HG03442 (cell line): Measurements from ENCODE around the gene SHOX.
"Not testable (repeated sequence)": the region's sequence is repeated elsewhere in the genome, so short reads cannot be mapped to it uniquely, and the experiment has no call there.

Experiments used
- ATAC-seq: cut with Tn5 transposase; IDR thresholded peaks from one replicate; pipeline ENCODE4 v1.9.1; 2021; ENCODE audit warnings: mild to moderate bottlenecking, moderate library complexity; ENCODE audit not compliant: unreplicated experiment

The SHOX gene

GRCh38 chrX:621705-622503, 8.7 kb upstream of the SHOX start:
- no peak for ATAC-seq

- ATAC-seq: not testable (repeated sequence)
Observed at GRCh38 chrX:622802-623201, 7.8 kb upstream of the SHOX start.

GRCh38 chrX:623268-623598, 7.4 kb upstream of the SHOX start:
- ATAC-seq: no peak

GRCh38 chrX:623599-624315, 6.8 kb upstream of the SHOX start:
- no peak for ATAC-seq

DNA sequence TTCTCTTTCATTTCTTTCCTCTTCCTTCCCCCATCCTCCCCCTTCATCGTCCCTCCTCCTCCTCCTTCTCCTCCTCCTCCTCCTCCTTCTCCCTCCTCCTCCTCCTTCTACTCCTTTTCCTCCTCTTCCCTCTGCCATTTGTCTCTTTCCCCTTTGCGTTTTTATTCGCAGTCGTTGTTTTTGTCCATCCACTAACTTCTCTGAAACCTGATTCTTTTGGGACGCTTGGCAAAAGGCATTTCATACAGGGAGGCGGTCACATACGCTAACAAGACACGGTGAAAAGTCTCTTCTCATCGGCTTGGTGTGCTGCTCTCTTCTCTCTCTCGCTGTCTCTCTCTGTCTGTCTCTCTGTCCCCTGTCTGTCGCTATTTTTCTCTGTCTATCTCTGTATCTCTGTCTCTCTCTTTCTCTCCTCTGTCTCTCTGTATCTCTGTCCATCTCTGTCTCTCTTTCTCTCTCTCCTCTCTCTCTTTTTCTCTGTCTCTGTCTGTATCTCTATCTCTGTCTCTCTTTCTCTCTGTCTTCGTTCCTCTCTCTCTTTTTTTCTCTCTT, 5.4 kb upstream of the SHOX start:
- no peak for ATAC-seq

DNA sequence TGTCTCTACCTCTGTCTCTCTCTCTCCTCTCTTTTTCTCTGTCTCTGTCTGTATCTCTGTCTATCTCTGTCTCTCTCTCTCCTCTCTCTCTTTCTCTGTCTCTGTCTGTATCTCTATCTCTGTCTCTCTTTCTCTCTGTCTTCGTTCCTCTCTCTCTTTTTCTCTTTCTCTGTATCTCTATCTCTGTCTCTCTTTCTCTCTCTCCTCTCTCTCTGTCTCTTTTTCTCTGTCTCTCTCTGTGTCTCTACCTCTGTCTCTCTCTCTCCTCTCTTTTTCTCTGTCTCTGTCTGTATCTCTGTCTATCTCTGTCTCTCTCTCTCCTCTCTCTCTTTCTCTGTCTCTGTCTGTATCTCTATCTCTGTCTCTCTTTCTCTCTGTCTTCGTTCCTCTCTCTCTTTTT, 4.5 kb upstream of the SHOX start:
- not testable (repeated sequence) for ATAC-seq

GRCh38 chrX:626745-627509, 3.7 kb upstream of the SHOX start:
- ATAC-seq: no peak

- no peak for ATAC-seq
Observed at GRCh38 chrX:627510-627981, 3.0 kb upstream of the SHOX start.

DNA sequence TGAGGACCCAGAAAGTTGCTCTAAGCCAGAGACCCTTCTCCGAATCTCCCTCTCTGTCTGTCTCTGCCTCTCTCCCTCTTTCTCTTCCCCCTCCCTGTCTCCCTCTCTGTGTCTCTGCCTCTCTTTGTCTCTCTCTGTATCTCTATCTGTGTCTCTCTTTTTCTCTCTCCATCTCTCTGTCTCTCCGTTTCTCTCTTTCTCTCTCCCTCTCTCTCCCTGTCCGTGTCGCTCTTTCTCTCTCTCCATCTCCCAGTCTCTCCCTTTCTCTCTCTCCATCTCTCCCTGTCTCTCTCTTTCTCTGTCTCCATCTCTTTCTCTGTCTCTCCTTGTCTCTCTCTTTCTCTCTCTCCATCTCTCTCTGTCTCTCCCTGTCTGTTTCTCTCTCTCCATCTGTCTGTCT, 2.6 kb upstream of the SHOX start:
- no peak for ATAC-seq

DNA sequence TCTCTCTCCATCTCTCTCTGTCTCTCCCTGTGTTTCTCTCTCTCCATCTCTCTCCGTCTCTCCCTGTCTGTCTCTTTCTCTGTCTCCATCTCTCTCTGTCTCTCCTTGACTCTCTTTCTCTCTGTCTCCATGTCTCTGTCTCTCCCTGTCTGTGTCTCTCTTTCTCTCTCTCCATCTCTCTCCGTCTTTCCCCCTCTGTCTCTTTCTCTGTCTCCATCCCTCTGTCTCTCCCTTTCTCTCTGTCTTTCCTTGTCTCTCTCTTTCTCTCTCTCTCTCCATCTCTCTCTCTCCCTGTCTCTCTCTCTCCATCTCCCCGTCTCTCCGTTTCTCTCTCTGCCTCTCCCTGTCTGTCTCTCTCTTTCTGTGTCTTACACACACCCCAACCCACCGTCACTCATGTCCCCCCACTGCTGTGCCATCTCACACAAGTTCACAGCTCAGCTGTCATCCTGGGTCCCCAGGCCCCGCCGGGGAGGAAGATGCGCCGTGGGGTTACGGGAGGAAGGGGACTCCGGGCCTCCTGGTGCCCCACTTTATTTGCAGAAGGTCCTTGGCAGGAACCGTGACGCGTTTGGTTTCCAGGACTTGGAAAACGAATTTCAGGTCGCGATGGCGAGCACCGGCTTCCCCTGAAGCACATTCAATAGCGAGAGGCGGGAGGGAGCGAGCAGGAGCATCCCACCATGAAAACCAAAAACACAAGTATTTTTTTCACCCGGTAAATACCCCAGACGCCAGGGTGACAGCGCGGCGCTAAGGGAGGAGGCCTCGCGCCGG, 1.2 kb upstream of the SHOX start:
- ATAC-seq: no peak

- ATAC-seq: no peak
Observed at GRCh38 chrX:630007-630611, 482 bp upstream of the SHOX start.

DNA sequence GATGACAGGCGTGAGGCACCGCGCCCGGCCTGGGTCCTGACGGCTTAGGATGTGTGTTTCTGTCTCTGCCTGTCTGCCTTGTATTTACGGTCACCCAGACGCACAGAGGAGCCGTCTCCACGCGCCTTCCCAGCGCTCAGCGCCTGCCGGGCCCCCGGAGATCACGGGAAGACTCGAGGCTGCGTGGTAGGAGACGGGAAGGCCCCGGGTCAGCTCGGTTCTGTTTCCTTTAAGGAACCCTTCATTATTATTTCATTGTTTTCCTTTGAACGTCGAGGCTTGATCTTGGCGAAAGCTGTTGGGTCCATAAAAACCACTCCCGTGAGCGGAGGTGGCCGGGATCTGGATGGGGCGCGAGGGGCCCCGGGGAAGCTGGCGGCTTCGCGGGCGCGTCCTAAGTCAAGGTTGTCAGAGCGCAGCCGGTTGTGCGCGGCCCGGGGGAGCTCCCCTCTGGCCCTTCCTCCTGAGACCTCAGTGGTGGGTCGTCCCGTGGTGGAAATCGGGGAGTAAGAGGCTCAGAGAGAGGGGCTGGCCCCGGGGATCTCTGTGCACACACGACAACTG, 1.3 kb downstream of the SHOX start:
- ATAC-seq: no peak

DNA sequence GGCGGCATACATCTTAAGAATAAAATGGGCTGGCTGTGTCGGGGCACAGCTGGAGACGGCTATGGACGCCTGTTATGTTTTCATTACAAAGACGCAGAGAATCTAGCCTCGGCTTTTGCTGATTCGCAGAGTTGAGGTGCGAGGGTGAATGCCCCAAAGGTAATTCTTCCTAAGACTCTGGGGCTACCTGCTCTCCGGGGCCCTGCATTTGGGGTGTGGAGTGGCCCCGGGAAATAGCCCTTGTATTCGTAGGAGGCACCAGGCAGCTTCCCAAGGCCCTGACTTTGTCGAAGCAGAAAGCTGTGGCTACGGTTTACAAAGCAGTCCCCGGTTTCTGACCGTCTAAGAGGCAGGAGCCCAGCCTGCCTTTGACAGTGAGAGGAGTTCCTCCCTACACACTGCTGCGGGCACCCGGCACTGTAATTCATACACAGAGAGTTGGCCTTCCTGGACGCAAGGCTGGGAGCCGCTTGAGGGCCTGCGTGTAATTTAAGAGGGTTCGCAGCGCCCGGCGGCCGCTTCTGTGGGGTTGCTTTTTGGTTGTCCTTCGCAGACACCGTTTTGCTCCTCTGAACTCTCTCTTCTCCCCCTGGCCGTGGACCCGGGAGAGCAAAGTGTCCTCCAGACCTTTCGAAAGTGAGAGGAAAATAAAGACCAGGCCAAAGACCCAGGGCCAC, 1.9 kb downstream of the SHOX start:
- ATAC-seq: no peak

DNA sequence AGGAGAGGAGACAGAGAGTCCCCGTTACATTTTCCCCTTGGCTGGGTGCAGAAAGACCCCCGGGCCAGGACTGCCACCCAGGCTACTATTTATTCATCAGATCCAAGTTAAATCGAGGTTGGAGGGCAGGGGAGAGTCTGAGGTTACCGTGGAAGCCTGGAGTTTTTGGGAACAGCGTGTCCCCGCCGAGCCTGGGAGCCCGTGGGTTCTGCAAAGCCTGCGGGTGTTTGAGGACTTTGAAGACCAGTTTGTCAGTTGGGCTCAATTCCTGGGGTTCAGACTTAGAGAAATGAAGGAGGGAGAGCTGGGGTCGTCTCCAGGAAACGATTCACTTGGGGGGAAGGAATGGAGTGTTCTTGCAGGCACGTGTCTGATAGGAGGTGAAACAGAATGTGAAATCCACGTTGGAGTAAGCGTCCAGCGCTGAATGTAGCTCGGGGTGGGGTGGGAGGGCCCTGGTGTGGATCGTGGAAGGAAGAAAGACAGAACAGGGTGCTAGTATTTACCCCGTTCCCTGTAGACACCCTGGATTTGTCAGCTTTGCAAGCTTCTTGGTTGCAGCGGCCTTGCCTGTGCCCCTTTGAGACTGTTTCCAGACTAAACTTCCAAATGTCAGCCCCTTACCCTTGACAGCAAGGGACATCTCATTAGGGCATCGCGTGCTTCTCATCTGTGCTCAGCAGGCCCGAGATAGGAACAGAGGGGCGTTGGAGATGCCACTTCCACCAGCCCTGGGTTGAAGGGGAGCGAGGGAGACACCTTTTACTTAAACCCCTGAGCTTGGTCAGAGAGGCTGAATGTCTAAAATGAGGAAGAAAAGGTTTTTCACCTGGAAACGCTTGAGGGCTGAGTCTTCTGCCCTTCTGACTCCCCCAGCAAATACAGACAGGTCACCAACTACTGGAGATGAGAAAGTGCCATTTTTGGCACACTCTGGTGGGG, 2.7 kb downstream of the SHOX start:
- ATAC-seq: no peak

DNA sequence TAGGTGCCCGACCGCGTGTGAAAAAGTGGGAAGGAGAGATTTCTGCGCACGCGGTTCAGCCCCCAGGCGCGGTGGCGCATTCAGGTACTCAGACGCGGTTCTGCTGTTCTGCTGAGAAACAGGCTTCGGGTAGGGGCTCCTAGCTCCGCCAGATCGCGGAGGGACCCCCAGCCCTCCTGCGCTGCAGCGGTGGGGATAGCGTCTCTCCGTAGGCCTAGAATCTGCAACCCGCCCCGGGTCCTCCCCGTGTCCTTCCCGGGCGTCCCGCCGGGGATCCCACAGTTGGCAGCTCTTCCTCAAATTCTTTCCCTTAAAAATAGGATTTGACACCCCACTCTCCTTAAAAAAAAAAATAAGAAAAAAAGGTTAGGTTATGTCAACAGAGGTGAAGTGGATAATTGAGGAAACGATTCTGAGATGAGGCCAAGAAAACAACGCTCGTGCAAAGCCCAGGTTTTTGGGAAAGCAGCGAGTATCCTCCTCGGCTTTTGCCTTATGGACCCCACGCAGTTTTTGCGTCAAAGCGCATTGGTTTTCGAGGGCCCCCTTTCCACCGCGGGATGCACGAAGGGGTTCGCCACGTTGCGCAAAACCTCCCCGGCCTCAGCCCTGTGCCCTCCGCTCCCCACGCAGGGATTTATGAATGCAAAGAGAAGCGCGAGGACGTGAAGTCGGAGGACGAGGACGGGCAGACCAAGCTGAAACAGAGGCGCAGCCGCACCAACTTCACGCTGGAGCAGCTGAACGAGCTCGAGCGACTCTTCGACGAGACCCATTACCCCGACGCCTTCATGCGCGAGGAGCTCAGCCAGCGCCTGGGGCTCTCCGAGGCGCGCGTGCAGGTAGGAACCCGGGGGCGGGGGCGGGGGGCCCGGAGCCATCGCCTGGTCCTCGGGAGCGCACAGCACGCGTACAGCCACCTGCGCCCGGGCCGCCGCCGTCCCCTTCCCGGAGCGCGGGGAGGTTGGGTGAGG, 3.7 kb downstream of the SHOX start:
- no peak for ATAC-seq

GRCh38 chrX:635428-636090, 5.0 kb downstream of the SHOX start:
- no peak for ATAC-seq
